ENCODE data around the gene CAB39.

CAB39 gene

GRCh38 chr2:230712443-230713330 lies at the start of gene CAB39:
CAB39 (plus strand) TSS chr2:230712842; CDS start chr2:230760002, 47,160 bp downstream.
- in situ Hi-C loops (cut with HindIII; ENCODE audit: low sequenced_read_pairs), result loop anchor here (5.0 kb wide), 2 partner anchors 50 to 95 kb away; no protein-coding TSS in a partner anchor

DNA sequence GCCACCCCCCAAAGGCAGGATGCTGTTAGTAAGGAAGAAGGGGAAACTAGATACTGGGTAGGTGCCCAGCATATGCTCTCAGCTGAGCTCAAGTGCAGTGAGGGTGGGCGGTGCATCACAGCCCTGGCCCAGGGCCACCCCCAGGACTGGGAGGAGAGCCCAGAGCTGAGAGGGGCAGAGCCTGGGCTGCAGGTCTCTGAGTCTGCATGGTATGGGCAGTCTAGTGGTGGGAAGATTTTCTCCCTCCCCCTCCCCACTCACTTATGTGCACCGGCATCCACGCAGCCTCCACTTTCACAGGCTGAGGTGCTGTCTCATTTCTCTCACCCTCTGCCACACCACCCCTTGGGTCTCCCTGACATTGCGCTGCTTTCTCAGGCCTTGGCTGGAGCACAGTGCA lies 48.5 kb upstream of the CAB39 start:
- in situ Hi-C loops (cut with HindIII; ENCODE audit: low sequenced_read_pairs), result no loop called here

DNA sequence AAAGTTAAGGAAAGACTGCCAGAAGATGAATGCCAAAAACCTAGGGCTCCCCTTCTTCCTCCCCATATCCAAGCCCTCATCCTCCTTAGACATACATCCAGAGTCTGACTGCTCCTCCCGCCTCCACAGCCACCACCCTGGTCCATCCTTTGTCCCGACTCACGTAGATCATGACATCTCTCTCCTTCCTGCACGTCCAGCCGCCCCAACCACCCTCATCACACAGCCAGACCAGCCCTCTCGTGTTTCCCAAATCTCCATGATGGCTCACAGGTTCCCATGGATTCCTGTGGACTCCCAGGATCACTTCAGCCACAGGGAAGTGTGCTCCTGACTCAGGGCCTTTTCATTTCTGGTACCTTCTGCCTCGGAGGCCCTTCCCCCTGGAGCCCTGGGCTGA lies 47.8 kb upstream of the CAB39 start:
- in situ Hi-C loops (cut with HindIII; ENCODE audit: low sequenced_read_pairs), result no loop called here

DNA sequence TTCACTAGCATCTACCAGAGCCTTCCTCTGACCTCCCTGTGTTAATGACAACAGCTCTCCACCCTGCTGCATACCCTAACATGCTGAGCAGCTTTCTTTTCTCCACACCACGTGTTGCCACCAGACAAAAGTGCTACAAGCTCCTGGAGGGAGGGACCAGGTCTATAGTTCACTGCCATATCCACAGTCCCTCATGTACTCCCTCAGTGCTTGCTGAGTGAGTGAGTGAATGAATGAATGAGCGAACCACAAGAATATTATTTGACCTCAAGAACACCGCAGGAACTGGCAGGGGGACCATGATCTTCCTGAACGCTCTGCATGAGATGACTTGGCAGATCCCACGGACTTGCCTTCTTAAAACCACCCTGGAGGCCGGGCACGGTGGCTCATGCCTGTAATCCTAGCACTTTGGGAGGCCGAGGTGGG lies 47.4 kb upstream of the CAB39 start:
- in situ Hi-C loops (cut with HindIII; ENCODE audit: low sequenced_read_pairs), result no loop called here

DNA sequence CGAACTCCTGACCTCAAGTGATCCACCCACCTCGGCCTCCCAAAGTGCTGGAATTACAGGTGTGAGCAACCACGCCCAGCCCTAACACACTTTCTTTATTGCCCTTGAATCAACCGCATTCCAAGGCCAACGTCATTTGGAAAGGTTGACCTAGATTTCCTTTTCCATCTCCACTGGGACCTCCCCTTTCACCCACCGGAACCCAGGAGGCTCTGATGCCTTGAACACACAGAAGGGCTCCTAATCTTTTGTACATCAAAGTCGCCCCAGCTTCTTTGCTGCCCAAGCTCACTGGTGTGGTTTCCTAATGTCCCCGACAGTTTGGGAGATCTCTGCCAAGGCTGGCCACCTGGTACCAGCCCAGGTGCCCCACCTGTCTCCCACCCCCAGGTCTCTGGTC lies 46.2 kb upstream of the CAB39 start:
- in situ Hi-C loops (cut with HindIII; ENCODE audit: low sequenced_read_pairs), result no loop called here

DNA sequence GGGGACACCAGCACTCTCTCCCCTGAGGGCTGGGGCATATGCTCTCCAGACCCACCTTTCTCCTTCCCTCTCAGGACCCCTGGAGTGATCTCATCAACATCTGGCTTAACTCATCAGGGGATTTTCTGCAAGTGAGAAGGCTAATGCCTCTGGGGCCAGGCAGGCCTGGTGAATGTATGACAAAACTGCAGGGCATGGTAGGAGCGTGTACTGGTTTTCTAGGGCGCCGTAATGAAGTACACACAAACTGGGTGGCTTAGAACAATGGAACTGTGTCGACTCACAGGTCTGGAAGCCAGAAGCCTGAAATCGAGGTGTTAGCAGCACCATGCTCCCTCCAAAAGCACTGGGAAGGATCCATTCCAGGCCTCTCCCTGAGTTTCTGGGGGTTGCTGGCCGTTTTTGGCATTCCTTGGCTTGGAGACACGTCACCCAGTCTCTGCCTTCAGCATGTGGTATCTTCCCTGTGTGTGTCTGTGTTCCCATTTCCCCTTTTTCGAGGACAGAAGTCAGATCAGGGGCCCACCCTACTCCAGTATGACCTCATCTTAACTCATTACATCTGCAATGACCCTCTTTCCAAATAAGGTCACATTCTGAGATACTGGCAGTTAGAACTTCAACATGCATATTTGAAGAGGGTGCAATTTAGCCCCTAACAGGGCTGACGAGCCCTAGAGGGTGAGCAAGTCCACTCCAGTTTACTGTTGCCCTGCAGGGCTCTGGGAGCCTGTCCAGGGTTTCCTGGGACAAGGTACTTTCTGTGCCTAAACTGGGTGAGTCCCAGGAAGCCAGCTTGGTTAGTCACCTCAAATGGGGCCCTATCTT lies 45.5 kb upstream of the CAB39 start:
- in situ Hi-C loops (cut with HindIII; ENCODE audit: low sequenced_read_pairs), result no loop called here

DNA sequence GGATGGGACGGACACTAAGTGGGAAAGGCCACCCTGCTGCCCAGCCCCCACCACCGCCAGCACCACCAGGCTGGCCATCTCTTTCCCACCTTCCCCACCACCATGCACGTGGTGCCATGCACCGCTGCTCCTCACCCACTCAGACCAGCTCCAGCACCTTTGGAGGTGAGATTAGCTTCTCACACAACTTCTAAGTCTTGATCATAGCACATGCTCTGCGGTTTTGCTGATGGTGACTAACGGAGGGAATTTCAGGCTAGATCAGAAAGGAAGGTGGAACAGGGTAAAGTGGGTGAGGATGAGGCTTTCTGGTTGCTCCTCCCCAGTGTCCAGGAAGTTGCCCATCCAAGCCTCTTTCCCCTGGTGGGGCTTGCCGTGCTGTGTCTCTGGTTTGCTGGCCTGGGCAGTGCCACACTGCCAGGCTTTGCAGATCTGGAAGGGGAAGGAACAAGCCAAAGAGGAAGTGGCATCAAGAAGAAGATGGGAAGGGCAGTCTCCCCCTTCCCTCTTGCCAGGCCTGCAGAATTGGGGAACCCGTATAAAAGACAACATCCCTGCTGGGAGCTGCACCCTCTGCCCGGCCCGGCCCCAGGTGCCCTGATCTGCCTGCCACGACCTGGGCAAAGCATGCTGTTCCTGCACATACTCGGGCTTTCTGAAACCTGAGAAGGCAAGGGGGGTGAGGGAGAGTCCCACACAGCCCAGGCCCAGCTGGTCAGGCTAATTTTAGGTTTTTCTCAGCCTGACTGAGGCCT lies 44.3 kb upstream of the CAB39 start:
- in situ Hi-C loops (cut with HindIII; ENCODE audit: low sequenced_read_pairs), result no loop called here

DNA sequence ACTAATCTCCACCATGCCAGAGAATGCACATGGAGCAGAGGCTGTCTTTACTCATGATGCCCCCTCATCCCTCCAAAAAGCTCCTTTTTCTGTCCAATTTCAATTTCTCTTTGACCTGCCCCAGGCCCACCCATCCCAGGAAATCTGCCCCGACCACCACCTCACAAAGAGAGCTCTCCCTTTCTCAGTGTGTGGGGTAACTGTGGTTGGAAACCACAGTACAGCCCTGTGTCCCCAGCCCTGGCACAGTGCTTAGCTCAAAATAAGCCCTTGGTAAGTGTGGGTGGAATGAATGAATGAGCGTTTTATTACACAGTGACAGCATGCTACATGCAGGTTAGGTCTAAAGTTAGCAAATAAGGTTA lies 43.7 kb upstream of the CAB39 start:
- in situ Hi-C loops (cut with HindIII; ENCODE audit: low sequenced_read_pairs), result no loop called here

GRCh38 chr2:230669386-230669950 lies 43.2 kb upstream of the CAB39 start:
- in situ Hi-C loops (cut with HindIII; ENCODE audit: low sequenced_read_pairs), result no loop called here

GRCh38 chr2:230671117-230671516 lies 41.5 kb upstream of the CAB39 start:
- in situ Hi-C loops (cut with HindIII; ENCODE audit: low sequenced_read_pairs), result no loop called here

DNA sequence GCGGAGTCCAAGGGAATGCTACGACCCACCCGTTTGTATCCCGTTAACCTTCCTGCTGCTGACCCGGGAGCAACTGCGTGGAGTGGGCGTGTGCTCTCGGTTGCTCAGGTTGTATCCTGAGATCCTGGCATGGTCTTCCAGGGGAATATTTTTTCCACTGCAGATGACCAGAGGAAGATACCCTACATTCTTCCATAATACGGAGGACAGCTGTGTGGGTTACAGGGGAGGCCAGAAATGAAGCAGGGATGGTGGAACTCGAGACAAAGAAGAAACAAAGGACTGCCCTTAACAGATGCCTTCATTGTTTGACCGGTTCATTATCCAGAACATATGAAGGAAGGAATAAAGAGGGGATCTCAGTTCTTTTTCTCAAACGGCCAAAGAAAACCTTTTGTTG lies 39.8 kb upstream of the CAB39 start:
- in situ Hi-C loops (cut with HindIII; ENCODE audit: low sequenced_read_pairs), result no loop called here

DNA sequence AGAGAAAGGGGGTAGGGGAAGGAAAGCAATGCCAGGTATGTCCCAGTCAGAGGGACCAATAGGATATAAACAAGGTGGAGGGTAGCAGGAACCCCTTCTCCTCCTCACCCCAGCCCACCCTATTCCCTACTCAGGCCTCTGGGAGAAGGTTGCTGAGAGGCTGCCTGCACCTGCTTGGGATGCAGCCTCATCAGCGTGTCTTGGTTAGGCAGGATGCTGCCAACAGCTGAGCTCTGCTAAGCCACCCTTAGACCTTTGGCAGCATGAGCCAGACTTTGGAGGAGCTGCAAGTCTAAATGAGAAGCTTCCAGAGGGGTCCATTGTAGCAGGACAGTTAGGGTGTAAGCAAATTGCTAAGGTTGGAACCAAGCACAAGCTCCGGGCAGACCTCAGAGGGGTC lies 38.2 kb upstream of the CAB39 start:
- in situ Hi-C loops (cut with HindIII; ENCODE audit: low sequenced_read_pairs), result no loop called here

- in situ Hi-C loops (cut with HindIII; ENCODE audit: low sequenced_read_pairs), result no loop called here
Measured at GRCh38 chr2:230674966-230675672, 37.5 kb upstream of the CAB39 start.

GRCh38 chr2:230676546-230676945 lies 36.1 kb upstream of the CAB39 start:
- in situ Hi-C loops (cut with HindIII; ENCODE audit: low sequenced_read_pairs), result no loop called here

- in situ Hi-C loops (cut with HindIII; ENCODE audit: low sequenced_read_pairs), result no loop called here
Measured at GRCh38 chr2:230677201-230677946, 35.3 kb upstream of the CAB39 start.

- in situ Hi-C loops (cut with HindIII; ENCODE audit: low sequenced_read_pairs), result no loop called here
Measured at GRCh38 chr2:230678018-230678417, 34.6 kb upstream of the CAB39 start.

DNA sequence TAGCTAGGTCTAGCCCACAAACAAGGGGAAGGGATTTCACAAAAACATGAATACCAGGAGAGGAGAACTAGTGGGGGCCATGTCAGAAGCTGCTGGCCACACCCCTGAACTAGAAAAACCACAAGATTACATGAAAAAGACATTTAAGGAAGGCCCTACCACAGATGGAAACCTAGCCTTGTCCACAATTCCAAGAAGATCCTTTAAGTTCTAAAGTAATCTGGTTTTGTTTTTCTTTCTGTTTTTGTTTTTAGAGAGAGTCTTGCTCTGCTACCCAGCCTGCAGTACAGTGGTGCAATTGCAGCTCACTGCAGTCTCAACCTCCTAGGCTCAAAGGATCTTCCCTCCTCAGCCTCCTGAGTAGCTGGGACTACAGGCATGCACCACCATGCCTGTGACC lies 34.2 kb upstream of the CAB39 start:
- in situ Hi-C loops (cut with HindIII; ENCODE audit: low sequenced_read_pairs), result no loop called here

DNA sequence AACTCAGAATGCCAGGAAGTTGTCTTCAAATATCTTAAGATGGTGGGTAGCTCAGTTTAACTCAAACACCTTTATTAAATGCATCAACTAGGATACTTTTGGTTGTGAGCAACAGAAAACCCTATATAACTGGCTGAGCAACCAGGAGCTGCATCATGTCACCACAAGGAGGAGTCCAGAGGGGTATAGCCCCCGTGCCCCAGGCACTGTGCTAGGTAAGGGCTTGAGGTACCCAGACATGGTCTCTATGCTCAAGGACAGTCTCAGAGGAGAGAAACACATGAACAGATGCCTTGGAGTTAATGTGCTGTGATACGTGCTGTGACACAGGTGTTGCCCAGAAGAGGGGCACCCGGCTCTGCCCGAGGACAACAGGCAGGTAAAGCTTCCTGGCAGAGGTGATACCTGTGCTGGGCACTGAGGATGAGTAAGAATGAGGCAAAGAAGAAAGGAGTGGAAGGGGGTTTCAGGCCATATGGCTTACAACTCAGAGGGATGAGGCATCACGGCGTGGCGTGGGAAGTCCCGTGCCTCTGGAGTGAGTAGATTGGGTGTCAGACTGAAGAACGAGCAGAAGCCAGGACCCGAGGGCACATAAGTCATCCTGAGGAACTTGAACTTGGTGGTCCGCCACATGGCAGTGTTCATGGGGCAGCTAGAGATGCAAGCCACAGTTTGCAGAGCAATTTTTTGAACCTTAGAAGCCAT lies 32.0 kb upstream of the CAB39 start:
- in situ Hi-C loops (cut with HindIII; ENCODE audit: low sequenced_read_pairs), result no loop called here

- in situ Hi-C loops (cut with HindIII; ENCODE audit: low sequenced_read_pairs), result no loop called here
Measured at GRCh38 chr2:230681171-230681545, 31.5 kb upstream of the CAB39 start.
